ENCODE results near the gene C2orf72. TPM values are rescaled to one million over a fixed set of nuclear protein-coding genes. Genes with fewer than 3 reads are reported as not detected.

C2orf72 gene
- total and polyA plus RNA-seq, 3 donors from 2014 or later, result 2.7 to 6.9 (median 5.3) TPM

- no peak for DNase-seq
- Histone ChIP-seq H3K27ac (no peak overlapping the region), H3K9me3 (no peaks in the 10 kb centered on the region), H3K27me3 (no peaks in the 10 kb centered on the region), H3K36me3 (ENCODE audit: low read depth, missing control alignments) (no peaks in the 10 kb centered on the region), H3K4me3 (no peak overlapping the region), H3K4me1 (no peaks in the 10 kb centered on the region)
- TF ChIP-seq POLR2A (IDR thresholded peaks at IDR 0.05) (no peak), CTCF (IDR thresholded peaks at IDR 0.05) (no peak)
- 0 to 58% methylated on average over 1 to 2 of the region's 2 CpGs for WGBS, 2 donors
- intact Hi-C loops (cut with DNase I; ENCODE audit: low total_unique reads), result no loop called here
Measured at GRCh38 chr2:231011526-231011925, 25.8 kb upstream of the C2orf72 start.

- 57 to 64% methylated on average over 3 of the region's 3 CpGs for WGBS, 2 donors
- no peaks in the 10 kb centered on the region for H3K4me1 ChIP-seq
- intact Hi-C loops (cut with DNase I; ENCODE audit: low total_unique reads), result no loop called here
- H3K36me3 ChIP-seq (ENCODE audit: low read depth, missing control alignments), result no peaks in the 10 kb centered on the region
- TF ChIP-seq CTCF (IDR thresholded peaks at IDR 0.05), result no peak
- TF ChIP-seq POLR2A (IDR thresholded peaks at IDR 0.05), result no peak
- DNase-seq, result no peak
- no peaks in the 10 kb centered on the region for H3K9me3 ChIP-seq
- H3K27me3 ChIP-seq, result no peaks in the 10 kb centered on the region
- H3K4me3 ChIP-seq, result no peak overlapping the region
- H3K27ac ChIP-seq, result no peak overlapping the region
Measured at GRCh38 chr2:231012463-231012862, 24.9 kb upstream of the C2orf72 start.

GRCh38 chr2:231013820-231014219, 23.5 kb upstream of the C2orf72 start:
- Histone ChIP-seq H3K4me3 (no peak overlapping the region), H3K4me1 (no peaks in the 10 kb centered on the region), H3K27me3 (no peaks in the 10 kb centered on the region), H3K27ac (no peak overlapping the region), H3K9me3 (no peaks in the 10 kb centered on the region), H3K36me3 (ENCODE audit: low read depth, missing control alignments) (no peaks in the 10 kb centered on the region)
- intact Hi-C loops (cut with DNase I; ENCODE audit: low total_unique reads), result no loop called here
- DNase-seq, result no peak
- no peak for TF ChIP-seq CTCF (IDR thresholded peaks at IDR 0.05)
- 41 to 45% methylated on average over 3 of the region's 3 CpGs for WGBS, 2 donors

- WGBS, 2 donors, result 81 to 88% methylated on average over 4 to 7 of the region's 7 CpGs
- Histone ChIP-seq H3K36me3 (ENCODE audit: low read depth, missing control alignments) (no peaks in the 10 kb centered on the region), H3K27me3 (no peaks in the 10 kb centered on the region), H3K4me1 (no peaks in the 10 kb centered on the region), H3K27ac (no peak overlapping the region), H3K9me3 (no peaks in the 10 kb centered on the region), H3K4me3 (no peak overlapping the region)
- no peak for TF ChIP-seq POLR2A (IDR thresholded peaks at IDR 0.05)
- TF ChIP-seq CTCF (IDR thresholded peaks at IDR 0.05), result no peak
- intact Hi-C loops (cut with DNase I; ENCODE audit: low total_unique reads), result no loop called here
- DNase-seq, result no peak
Measured at GRCh38 chr2:231015478-231015877, 21.8 kb upstream of the C2orf72 start.

GRCh38 chr2:231015926-231016325, 21.4 kb upstream of the C2orf72 start:
- no peak for DNase-seq
- no peaks in the 10 kb centered on the region for H3K36me3 ChIP-seq (ENCODE audit: low read depth, missing control alignments)
- no peak overlapping the region for H3K4me3 ChIP-seq
- H3K27me3 ChIP-seq, result no peaks in the 10 kb centered on the region
- no peaks in the 10 kb centered on the region for H3K4me1 ChIP-seq
- WGBS, 2 donors, result 79 to 96% methylated on average over 2 to 3 of the region's 3 CpGs
- intact Hi-C loops (cut with DNase I; ENCODE audit: low total_unique reads), result no loop called here
- H3K9me3 ChIP-seq, result no peaks in the 10 kb centered on the region
- TF ChIP-seq POLR2A (IDR thresholded peaks at IDR 0.05) (no peak), CTCF (IDR thresholded peaks at IDR 0.05) (no peak)
- no peak overlapping the region for H3K27ac ChIP-seq
